CD4-positive, alpha-beta T cell treated with Interleukin-1 beta for 1 hour (primary cell): ENCODE measurements around the gene MITF.
"Not testable (repeated sequence)": the region's sequence is repeated elsewhere in the genome, so short reads cannot be mapped to it uniquely, and the experiment has no call there.

ENCODE experiments used
- DNase-seq, 2 donors: peaks; one replicate each; pipeline ENCODE4 v3.0.0-alpha.2; 2020 to 2022

Gene MITF

GRCh38 chr3:69879051-69879450 is 139.8 kb downstream of the MITF start:
- no peak for DNase-seq

- DNase-seq, result no peak
These were observed 140.9 kb downstream of the MITF start for GRCh38 chr3:69880069-69880640.

- no peak for DNase-seq
These were observed 141.8 kb downstream of the MITF start for GRCh38 chr3:69881051-69881450.

GRCh38 chr3:69881756-69882428 is 142.6 kb downstream of the MITF start:
- DNase-seq, result no peak

- DNase-seq, result no peak
These were observed 143.3 kb downstream of the MITF start for GRCh38 chr3:69882560-69882959.

GRCh38 chr3:69888040-69888942 is 149.0 kb downstream of the MITF start:
- DNase-seq, result no peak

GRCh38 chr3:69888943-69889315 is 149.7 kb downstream of the MITF start:
- no peak for DNase-seq

GRCh38 chr3:69890084-69890483 is 150.8 kb downstream of the MITF start:
- DNase-seq, result no peak

- DNase-seq, result no peak
These were observed 151.4 kb downstream of the MITF start for GRCh38 chr3:69890691-69891090.

- no peak for DNase-seq
These were observed 153.4 kb downstream of the MITF start for GRCh38 chr3:69892706-69893105.

GRCh38 chr3:69893274-69893673 is 154.0 kb downstream of the MITF start:
- DNase-seq, result no peak

- no peak for DNase-seq
These were observed 156.8 kb downstream of the MITF start for GRCh38 chr3:69896095-69896494.

- DNase-seq, result no peak
These were observed 161.1 kb downstream of the MITF start for GRCh38 chr3:69900331-69900730.

- DNase-seq, result no peak
These were observed 162.5 kb downstream of the MITF start for GRCh38 chr3:69901802-69902201.

- DNase-seq, result no peak
These were observed 163.1 kb downstream of the MITF start for GRCh38 chr3:69902386-69902785.

- DNase-seq, result no peak
These were observed 167.2 kb downstream of the MITF start for GRCh38 chr3:69906351-69906966.

- DNase-seq, result no peak
These were observed 168.3 kb downstream of the MITF start for GRCh38 chr3:69907554-69907953.

- DNase-seq, result not testable (repeated sequence)
These were observed 170.6 kb downstream of the MITF start for GRCh38 chr3:69909859-69910258.

GRCh38 chr3:69913422-69913821 is 174.2 kb downstream of the MITF start:
- no peak for DNase-seq

- DNase-seq, result no peak
These were observed 175.1 kb downstream of the MITF start for GRCh38 chr3:69914395-69914794.

GRCh38 chr3:69915726-69916125 is 176.5 kb downstream of the MITF start:
- no peak for DNase-seq

- DNase-seq, result not testable (repeated sequence)
These were observed 180.7 kb downstream of the MITF start for GRCh38 chr3:69920009-69920408.

GRCh38 chr3:69921651-69922050 is 182.4 kb downstream of the MITF start:
- DNase-seq, result no peak
